ENCODE results near the gene TNN. TPM values are rescaled to one million over a fixed set of nuclear protein-coding genes. Genes with fewer than 3 reads are reported as not detected.

TNN gene
- total RNA-seq, 6 experiments from 2014 or later: 0.18 to 0.67 (median 0.41) TPM

GRCh38 chr1:175174309-175175102, 106.9 kb downstream of the TNN start:
- ATAC-seq (no peak), DNase-seq (no peak)
- no peak for TF ChIP-seq POLR2A (IDR thresholded peaks at IDR 0.05)
- TF ChIP-seq, protein P1, sequence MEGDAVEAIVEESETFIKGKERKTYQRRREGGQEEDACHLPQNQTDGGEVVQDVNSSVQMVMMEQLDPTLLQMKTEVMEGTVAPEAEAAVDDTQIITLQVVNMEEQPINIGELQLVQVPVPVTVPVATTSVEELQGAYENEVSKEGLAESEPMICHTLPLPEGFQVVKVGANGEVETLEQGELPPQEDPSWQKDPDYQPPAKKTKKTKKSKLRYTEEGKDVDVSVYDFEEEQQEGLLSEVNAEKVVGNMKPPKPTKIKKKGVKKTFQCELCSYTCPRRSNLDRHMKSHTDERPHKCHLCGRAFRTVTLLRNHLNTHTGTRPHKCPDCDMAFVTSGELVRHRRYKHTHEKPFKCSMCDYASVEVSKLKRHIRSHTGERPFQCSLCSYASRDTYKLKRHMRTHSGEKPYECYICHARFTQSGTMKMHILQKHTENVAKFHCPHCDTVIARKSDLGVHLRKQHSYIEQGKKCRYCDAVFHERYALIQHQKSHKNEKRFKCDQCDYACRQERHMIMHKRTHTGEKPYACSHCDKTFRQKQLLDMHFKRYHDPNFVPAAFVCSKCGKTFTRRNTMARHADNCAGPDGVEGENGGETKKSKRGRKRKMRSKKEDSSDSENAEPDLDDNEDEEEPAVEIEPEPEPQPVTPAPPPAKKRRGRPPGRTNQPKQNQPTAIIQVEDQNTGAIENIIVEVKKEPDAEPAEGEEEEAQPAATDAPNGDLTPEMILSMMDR (IDR thresholded peaks at IDR 0.05): no peak
- H3K4me1 ChIP-seq: no peaks in the 10 kb centered on the region
- no peak overlapping the region for H3K4me3 ChIP-seq
- no peak overlapping the region for H3K27ac ChIP-seq
- no peaks in the 10 kb centered on the region for H3K9me3 ChIP-seq
- no peaks in the 10 kb centered on the region for H3K36me3 ChIP-seq
- intact Hi-C loops (cut with DNase I): no loop called here
- H3K27me3 ChIP-seq: no peaks in the 10 kb centered on the region
- 82% methylated on average over 5 of the region's 5 CpGs for WGBS (ENCODE audit: insufficient coverage, low coverage, low lambda C conversion rate, missing lambda C conversion rate)

DNA sequence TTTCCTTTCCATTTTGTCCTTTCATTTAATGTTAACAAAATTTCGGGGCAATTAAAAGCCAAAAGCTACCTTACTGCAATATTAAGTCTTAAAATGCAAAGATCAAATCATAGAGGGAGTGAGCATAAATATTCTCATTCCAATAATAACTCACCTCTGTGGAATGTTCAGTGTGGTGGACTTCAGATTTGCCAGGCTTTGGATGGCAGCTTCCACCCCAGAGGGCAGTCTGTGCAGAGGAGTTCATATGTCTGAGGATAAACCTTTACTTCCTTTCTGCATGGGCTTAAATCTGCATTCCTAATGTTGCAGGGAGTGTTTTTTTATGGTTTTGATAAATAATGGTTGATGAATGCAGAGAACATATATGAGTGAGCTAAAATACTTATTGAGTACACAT, 108.6 kb downstream of the TNN start:
- TF ChIP-seq POLR2A (IDR thresholded peaks at IDR 0.05): no peak
- TF ChIP-seq, protein P1 (IDR thresholded peaks at IDR 0.05): no peak
- DNase-seq (no peak), ATAC-seq (no peak)
- Histone ChIP-seq H3K36me3 (no peaks in the 10 kb centered on the region), H3K4me3 (no peak overlapping the region), H3K27me3 (no peaks in the 10 kb centered on the region), H3K4me1 (no peaks in the 10 kb centered on the region), H3K9me3 (no peaks in the 10 kb centered on the region), H3K27ac (no peak overlapping the region)
- 92% methylated on average over 1 of the region's 1 CpG for WGBS (ENCODE audit: insufficient coverage, low coverage, low lambda C conversion rate, missing lambda C conversion rate)
- intact Hi-C loops (cut with DNase I): no loop called here

DNA sequence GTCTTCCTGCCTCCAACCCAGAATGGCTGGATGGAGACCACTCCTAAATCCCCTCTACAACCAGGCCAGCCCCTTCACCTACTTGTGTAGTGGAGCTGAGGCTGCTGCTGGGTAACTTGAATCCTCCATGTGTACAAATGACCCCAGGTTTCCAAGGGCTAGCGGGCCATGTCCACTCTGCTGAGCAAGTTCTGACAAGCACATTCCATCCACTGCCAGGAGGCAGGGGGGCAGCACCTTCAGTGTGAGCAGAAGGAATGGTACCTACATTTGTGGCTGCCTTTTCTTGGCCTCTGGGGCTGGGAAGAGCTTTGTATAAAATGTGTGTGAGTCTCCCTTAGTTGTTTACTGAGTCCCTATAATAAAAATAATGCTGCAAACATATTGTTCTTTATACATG, 110.4 kb downstream of the TNN start:
- H3K27ac ChIP-seq: no peak overlapping the region
- DNase-seq: no peak
- H3K27me3 ChIP-seq: no peaks in the 10 kb centered on the region
- TF ChIP-seq POLR2A (IDR thresholded peaks at IDR 0.05): no peak
- TF ChIP-seq, protein P1 (IDR thresholded peaks at IDR 0.05): no peak
- no peaks in the 10 kb centered on the region for H3K9me3 ChIP-seq
- no peaks in the 10 kb centered on the region for H3K36me3 ChIP-seq
- intact Hi-C loops (cut with DNase I): no loop called here
- WGBS (ENCODE audit: insufficient coverage, low coverage, low lambda C conversion rate, missing lambda C conversion rate): no CpG with 5 or more reads among the region's 1 CpG
- ATAC-seq: no peak
- H3K4me3 ChIP-seq: no peak overlapping the region
- no peaks in the 10 kb centered on the region for H3K4me1 ChIP-seq

DNA sequence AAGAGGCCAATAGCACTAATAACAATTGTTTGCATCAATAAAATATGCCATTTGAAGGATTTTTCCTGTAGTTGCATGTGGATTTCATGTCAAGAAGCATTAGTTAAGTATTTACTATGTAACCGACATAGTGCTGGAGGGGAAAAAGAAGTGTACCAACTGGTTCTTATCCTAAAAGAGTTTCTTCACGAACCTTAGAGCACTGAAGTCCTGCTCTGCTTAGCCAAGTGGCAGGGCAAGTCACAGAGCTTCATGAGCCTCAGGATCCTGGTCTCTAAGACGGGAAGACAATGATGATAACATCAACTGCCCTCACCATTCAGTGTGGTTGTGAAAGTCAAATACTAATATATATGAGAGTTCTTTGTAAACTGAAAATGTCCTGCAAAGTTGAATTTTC, 110.8 kb downstream of the TNN start:
- H3K4me1 ChIP-seq: no peaks in the 10 kb centered on the region

More for the DNA sequence above, 110.8 kb downstream of the TNN start:
- Histone ChIP-seq H3K27ac (no peak overlapping the region), H3K36me3 (no peaks in the 10 kb centered on the region), H3K27me3 (no peaks in the 10 kb centered on the region), H3K9me3 (no peaks in the 10 kb centered on the region), H3K4me3 (no peak overlapping the region)
- WGBS (ENCODE audit: insufficient coverage, low coverage, low lambda C conversion rate, missing lambda C conversion rate): 98% methylated on average over 3 of the region's 3 CpGs
- TF ChIP-seq POLR2A (IDR thresholded peaks at IDR 0.05): no peak
- TF ChIP-seq, protein P1 (IDR thresholded peaks at IDR 0.05): no peak
- ATAC-seq (no peak), DNase-seq (no peak)
- intact Hi-C loops (cut with DNase I): no loop called here
